ENCODE measurements around the gene POLN. TPM values are rescaled to one million over a fixed set of nuclear protein-coding genes. Genes with fewer than 3 reads are reported as not detected.

POLN gene
- total and polyA plus RNA-seq, 2 experiments from 2014 or later: 1.8 to 4.0 TPM

DNA sequence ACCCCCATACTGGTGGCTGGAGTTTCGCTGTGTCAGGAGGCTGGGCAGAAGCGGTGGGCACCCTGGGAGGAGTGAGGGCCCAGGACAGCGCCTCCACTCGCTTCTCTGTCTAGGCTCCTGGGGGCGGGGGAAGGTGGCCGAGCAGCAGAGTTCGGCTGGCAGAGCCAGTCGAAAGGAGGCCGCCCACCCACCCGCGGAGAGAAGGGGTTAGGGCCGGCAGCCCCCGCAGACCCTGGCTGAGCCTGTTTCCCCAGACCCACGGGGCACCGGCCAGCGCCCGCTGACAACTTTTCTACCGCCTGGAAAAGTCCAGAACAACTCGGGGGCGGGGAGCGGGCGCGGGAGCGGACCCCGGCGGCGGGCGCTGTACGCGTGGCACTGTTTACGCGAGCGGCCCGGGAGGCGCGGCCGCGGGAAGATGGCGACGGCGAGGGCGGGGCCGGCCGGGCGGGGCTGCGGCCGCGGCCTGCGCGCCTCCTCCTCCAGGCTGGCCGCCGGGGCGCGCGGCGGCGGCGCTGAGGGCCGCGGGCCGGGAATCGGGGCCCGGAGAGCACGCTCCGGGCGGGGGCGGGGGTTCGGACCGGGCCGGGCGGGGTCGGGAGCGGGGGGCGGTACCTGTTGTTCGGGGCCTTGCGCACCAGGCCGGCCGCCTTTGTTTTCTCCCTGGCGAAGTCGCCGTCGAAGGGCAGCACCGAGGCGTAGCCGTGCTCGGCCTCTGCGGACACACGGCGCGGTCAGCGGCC is 19.4 kb upstream of the POLN start (continued):
- TF ChIP-seq ETS1 (IDR thresholded peaks at IDR 0.05) (no peak), EZH2phosphoT487 (IDR thresholded peaks at IDR 0.05; ENCODE audit: unreplicated experiment) (no peak), JUNB (IDR thresholded peaks at IDR 0.05; ENCODE audit: unreplicated experiment) (no peak), CREB1 (CRISPR knock-in tag; IDR thresholded peaks at IDR 0.05; ENCODE audit: low read depth) (no peak), REST (IDR thresholded peaks at IDR 0.05; ENCODE audit: unreplicated experiment) (no peak)
- TF ChIP-seq, protein P1, sequence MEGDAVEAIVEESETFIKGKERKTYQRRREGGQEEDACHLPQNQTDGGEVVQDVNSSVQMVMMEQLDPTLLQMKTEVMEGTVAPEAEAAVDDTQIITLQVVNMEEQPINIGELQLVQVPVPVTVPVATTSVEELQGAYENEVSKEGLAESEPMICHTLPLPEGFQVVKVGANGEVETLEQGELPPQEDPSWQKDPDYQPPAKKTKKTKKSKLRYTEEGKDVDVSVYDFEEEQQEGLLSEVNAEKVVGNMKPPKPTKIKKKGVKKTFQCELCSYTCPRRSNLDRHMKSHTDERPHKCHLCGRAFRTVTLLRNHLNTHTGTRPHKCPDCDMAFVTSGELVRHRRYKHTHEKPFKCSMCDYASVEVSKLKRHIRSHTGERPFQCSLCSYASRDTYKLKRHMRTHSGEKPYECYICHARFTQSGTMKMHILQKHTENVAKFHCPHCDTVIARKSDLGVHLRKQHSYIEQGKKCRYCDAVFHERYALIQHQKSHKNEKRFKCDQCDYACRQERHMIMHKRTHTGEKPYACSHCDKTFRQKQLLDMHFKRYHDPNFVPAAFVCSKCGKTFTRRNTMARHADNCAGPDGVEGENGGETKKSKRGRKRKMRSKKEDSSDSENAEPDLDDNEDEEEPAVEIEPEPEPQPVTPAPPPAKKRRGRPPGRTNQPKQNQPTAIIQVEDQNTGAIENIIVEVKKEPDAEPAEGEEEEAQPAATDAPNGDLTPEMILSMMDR (conservative IDR thresholded peaks at IDR 0.05; ENCODE audit: low read depth in 2 of 2): no peak

- Histone ChIP-seq H3K27ac (ENCODE audit: low read depth) (no peak overlapping the region), H3F3A (replicated peaks; ENCODE audit: low read depth) (no peaks in the 10 kb centered on the region), H3K9me2 (ENCODE audit: insufficient read depth) (no peaks in the 10 kb centered on the region), H3K79me2 (replicated peaks; ENCODE audit: insufficient read depth) (no peaks in the 10 kb centered on the region), H3K4me2 (peak overlapping the region; percentile 87), H4K20me1 (replicated peaks; ENCODE audit: insufficient read depth) (no peaks in the 10 kb centered on the region), H3K4me1 (ENCODE audit: insufficient read depth) (no peaks in the 10 kb centered on the region), H3K4me3 (peak overlapping the region; percentile 77), H3K27me3 (ENCODE audit: insufficient read depth) (0 out of 2 replicates have a peak, but pooled peaks cover 4% of the 10 kb centered on the region), H3K36me3 (ENCODE audit: insufficient read depth) (no peaks in the 10 kb centered on the region), H2AFZ (no peak overlapping the region)
- ATAC-seq (no peak), DNase-seq (ENCODE audit: low spot score) (no peak)
- Mint-ChIP-seq H3K27me3 (ENCODE audit: insufficient read depth, low read depth, poor library complexity) (peaks cover 7% of the 10 kb centered on the region), H3K4me1 (peaks cover 13% of the 10 kb centered on the region), H3K4me3 (peak overlapping the region; percentile 65; the same call in 2 of the 3 replicates), H3K36me3 (ENCODE audit: low read depth) (no peaks in the 10 kb centered on the region), H3K27ac (no peak overlapping the region), H3K9me3 (no peaks in the 10 kb centered on the region)
- TF ChIP-seq POLR2AphosphoS5 (IDR thresholded peaks at IDR 0.05; ENCODE audit: low read depth): no peak
Observed at GRCh38 chr4:2260344-2261109, 18.6 kb upstream of the POLN start.
